ENCODE data around the gene HOXC10.

Gene HOXC10

DNA sequence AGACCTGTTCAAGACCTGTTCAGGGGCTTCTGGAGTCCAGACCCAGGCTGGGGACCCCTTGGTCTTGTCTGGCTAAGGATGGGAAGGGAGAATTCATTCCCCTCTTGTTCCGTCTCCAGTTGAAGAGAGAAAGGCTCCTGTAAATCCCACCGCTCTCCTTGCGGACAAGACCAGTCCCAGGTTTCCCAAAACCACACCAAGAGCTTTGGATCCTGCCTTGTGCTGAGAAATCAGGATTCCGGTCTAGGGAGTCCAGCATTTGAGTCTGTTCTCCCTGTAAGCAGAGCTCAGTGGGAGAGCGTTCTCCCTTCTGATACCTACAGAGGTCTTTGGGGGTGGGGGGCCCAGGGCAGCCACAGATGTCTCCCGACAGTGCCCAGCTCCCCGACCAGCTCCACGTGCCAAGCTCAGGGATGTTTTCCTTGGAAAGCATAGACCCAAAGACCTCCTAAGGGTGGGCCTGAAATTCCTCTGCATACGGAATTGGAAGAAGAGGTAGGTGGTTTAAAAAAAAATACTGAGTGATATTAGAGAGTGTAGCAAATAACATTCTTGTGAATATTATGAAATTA is 44.4 kb upstream of the HOXC10 start:
- TF ChIP-seq, protein P1, sequence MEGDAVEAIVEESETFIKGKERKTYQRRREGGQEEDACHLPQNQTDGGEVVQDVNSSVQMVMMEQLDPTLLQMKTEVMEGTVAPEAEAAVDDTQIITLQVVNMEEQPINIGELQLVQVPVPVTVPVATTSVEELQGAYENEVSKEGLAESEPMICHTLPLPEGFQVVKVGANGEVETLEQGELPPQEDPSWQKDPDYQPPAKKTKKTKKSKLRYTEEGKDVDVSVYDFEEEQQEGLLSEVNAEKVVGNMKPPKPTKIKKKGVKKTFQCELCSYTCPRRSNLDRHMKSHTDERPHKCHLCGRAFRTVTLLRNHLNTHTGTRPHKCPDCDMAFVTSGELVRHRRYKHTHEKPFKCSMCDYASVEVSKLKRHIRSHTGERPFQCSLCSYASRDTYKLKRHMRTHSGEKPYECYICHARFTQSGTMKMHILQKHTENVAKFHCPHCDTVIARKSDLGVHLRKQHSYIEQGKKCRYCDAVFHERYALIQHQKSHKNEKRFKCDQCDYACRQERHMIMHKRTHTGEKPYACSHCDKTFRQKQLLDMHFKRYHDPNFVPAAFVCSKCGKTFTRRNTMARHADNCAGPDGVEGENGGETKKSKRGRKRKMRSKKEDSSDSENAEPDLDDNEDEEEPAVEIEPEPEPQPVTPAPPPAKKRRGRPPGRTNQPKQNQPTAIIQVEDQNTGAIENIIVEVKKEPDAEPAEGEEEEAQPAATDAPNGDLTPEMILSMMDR (conservative IDR thresholded peaks at IDR 0.05; ENCODE audit: low read length), result no peak
- no peak for TF ChIP-seq EZH2phosphoT487 (IDR thresholded peaks at IDR 0.05; ENCODE audit: borderline replicate concordance)
- H3K9me3 ChIP-seq (ENCODE audit: insufficient read depth, low read depth, low read length), result no peaks in the 10 kb centered on the region
- H3K4me3 ChIP-seq (ENCODE audit: low read length, poor library complexity, severe bottlenecking), result no peak overlapping the region
- no peaks in the 10 kb centered on the region for H3K36me3 ChIP-seq (ENCODE audit: insufficient read depth, low read length)
- no peaks in the 10 kb centered on the region for H4K20me1 ChIP-seq (ENCODE audit: insufficient read depth, low read length, poor library complexity, severe bottlenecking)
- H3K9me2 ChIP-seq (replicated peaks; ENCODE audit: low read depth, low read length), result no peaks in the 10 kb centered on the region
- peaks cover 10% of the 10 kb centered on the region for H3K4me1 ChIP-seq (ENCODE audit: insufficient read depth, low read length, poor library complexity, severe bottlenecking)
- H2AFZ ChIP-seq (ENCODE audit: low read length), result no peak overlapping the region
- no peaks in the 10 kb centered on the region for H3K79me2 ChIP-seq (ENCODE audit: insufficient read depth, low read length)
- no peaks in the 10 kb centered on the region for H3K27me3 ChIP-seq (ENCODE audit: insufficient read depth, low read length, poor library complexity, severe bottlenecking)
- H3K9ac ChIP-seq (ENCODE audit: low read depth, low read length, poor library complexity, severe bottlenecking), result no peak overlapping the region
- no peaks in the 10 kb centered on the region for H3F3A ChIP-seq (ENCODE audit: low read depth)
- H3K4me2 ChIP-seq (ENCODE audit: low read depth, low read length, poor library complexity, severe bottlenecking), result no peak overlapping the region

DNA sequence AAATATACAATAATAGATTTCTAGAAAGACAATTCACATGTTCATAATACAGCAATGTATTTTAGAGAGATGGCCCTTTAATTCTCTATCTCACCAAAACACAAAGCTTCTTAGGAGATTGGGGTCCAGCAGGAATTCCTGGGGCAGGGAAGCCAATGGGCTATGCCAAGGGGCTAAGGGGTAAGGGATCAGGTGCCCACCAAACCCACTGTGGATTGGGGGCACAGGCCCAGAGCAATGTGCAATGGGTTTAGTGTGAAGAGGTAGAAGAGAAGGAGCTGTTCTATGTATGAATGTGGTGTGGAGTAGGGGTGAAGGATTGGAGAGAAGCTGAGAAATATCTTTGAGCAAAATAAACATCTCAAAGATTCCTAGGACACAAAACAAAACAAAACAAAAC is 43.8 kb upstream of the HOXC10 start:
- Histone ChIP-seq H3F3A (ENCODE audit: low read depth) (no peaks in the 10 kb centered on the region), H3K79me2 (ENCODE audit: insufficient read depth, low read length) (no peaks in the 10 kb centered on the region), H3K9me3 (ENCODE audit: insufficient read depth, low read depth, low read length) (no peaks in the 10 kb centered on the region), H4K20me1 (ENCODE audit: insufficient read depth, low read length, poor library complexity, severe bottlenecking) (no peaks in the 10 kb centered on the region), H3K4me1 (ENCODE audit: insufficient read depth, low read length, poor library complexity, severe bottlenecking) (peaks cover 10% of the 10 kb centered on the region), H3K27me3 (ENCODE audit: insufficient read depth, low read length, poor library complexity, severe bottlenecking) (no peaks in the 10 kb centered on the region), H2AFZ (ENCODE audit: low read length) (no peak overlapping the region), H3K9ac (ENCODE audit: low read depth, low read length, poor library complexity, severe bottlenecking) (no peak overlapping the region), H3K36me3 (ENCODE audit: insufficient read depth, low read length) (no peaks in the 10 kb centered on the region), H3K4me2 (ENCODE audit: low read depth, low read length, poor library complexity, severe bottlenecking) (peak overlapping the region; percentile 33), H3K4me3 (ENCODE audit: low read length, poor library complexity, severe bottlenecking) (no peak overlapping the region), H3K9me2 (replicated peaks; ENCODE audit: low read depth, low read length) (no peaks in the 10 kb centered on the region)
- TF ChIP-seq, protein P1 (conservative IDR thresholded peaks at IDR 0.05; ENCODE audit: low read length), result no peak
- TF ChIP-seq EZH2phosphoT487 (IDR thresholded peaks at IDR 0.05; ENCODE audit: borderline replicate concordance), result no peak

DNA sequence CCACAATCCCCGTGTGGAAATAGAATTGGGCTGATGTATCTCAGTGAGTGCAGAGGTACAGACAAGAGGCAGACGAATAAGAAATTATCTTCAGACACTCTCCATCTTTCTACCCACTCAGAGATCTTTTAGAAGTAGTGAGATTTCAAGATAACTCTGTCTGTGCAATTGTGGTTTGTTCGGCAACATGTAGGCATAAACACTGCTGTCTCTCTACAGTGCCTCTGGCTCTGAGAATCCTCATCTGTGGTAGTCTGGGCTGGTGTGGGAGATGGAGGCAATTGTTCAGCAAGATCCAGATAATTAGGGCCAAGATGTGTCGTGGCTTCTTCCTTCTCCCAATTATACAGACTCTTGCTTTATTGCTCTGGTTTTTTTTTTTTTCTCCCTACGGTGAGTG is 43.2 kb upstream of the HOXC10 start:
- H3K9me3 ChIP-seq (ENCODE audit: insufficient read depth, low read depth, low read length), result no peaks in the 10 kb centered on the region
- no peaks in the 10 kb centered on the region for H3K27me3 ChIP-seq (ENCODE audit: insufficient read depth, low read length, poor library complexity, severe bottlenecking)
- no peaks in the 10 kb centered on the region for H3F3A ChIP-seq (ENCODE audit: low read depth)
- H4K20me1 ChIP-seq (ENCODE audit: insufficient read depth, low read length, poor library complexity, severe bottlenecking), result no peaks in the 10 kb centered on the region
- H3K36me3 ChIP-seq (ENCODE audit: insufficient read depth, low read length), result no peaks in the 10 kb centered on the region
- no peak overlapping the region for H3K4me3 ChIP-seq (ENCODE audit: low read length, poor library complexity, severe bottlenecking)
- H3K9me2 ChIP-seq (replicated peaks; ENCODE audit: low read depth, low read length), result no peaks in the 10 kb centered on the region
- no peaks in the 10 kb centered on the region for H3K79me2 ChIP-seq (ENCODE audit: insufficient read depth, low read length)
- no peak overlapping the region for H3K9ac ChIP-seq (ENCODE audit: low read depth, low read length, poor library complexity, severe bottlenecking)
- TF ChIP-seq, protein P1 (conservative IDR thresholded peaks at IDR 0.05; ENCODE audit: low read length), result no peak
- TF ChIP-seq EZH2phosphoT487 (IDR thresholded peaks at IDR 0.05; ENCODE audit: borderline replicate concordance), result no peak
- no peak overlapping the region for H2AFZ ChIP-seq (ENCODE audit: low read length)
- peaks cover 10% of the 10 kb centered on the region for H3K4me1 ChIP-seq (ENCODE audit: insufficient read depth, low read length, poor library complexity, severe bottlenecking)
- peak overlapping the region; percentile 33 for H3K4me2 ChIP-seq (ENCODE audit: low read depth, low read length, poor library complexity, severe bottlenecking)

All from Loucy (cell line).